Breast epithelium (tissue), 3 donors: ENCODE data around the gene NCBP2L.

Source experiments
- CTCF ChIP-seq, 3 donors: fragments of 450-650 bp; IDR thresholded peaks; one replicate each; pipeline ENCODE4 v1.5.1; 2016 to 2017; ENCODE audit warnings: antibody characterized with exemption in 3 of 3, mild to moderate bottlenecking in 3 of 3, moderate library complexity in 3 of 3
- POLR2A ChIP-seq: fragments of 450-650 bp; IDR thresholded peaks from one replicate; pipeline ENCODE4 v1.6.1; 2016; ENCODE audit warnings: antibody characterized with exemption, mild to moderate bottlenecking, moderate library complexity

GRCh38 chrX:107842715-107843400 lies 65.3 kb downstream of the NCBP2L start:
- TF ChIP-seq CTCF (IDR thresholded peaks at IDR 0.05) (no peak), POLR2A (no peak)
